Measurements from ENCODE around the gene EPB41L3.

GRCh38 chr18:5397102-5397501 lies 146.7 kb downstream of the EPB41L3 start:
- TF ChIP-seq CTCF (IDR thresholded peaks at IDR 0.05) (no peak), POLR2A (IDR thresholded peaks at IDR 0.05) (no peak)
